Activated T-helper 1 cell treated with Interleukin-2 at 50 U/mL for 16 hours (primary cell): ENCODE results near the gene TTC33.
A peak's percentile ranks its signal among the peaks of the same experiment; 100 is the strongest.

Experiments
- DNase-seq: peaks from one replicate; pipeline ENCODE4 v3.0.0-alpha.2; 2020; ENCODE audit warnings: low read depth

TTC33 gene

GRCh38 chr5:40514976-40515375, 240.8 kb downstream of the TTC33 start:
- DNase-seq = no peak

- no peak for DNase-seq
These were observed 244.0 kb downstream of the TTC33 start for GRCh38 chr5:40511801-40512200.

GRCh38 chr5:40507095-40507494, 248.7 kb downstream of the TTC33 start:
- no peak for DNase-seq

- DNase-seq = no peak
These were observed 250.7 kb downstream of the TTC33 start for GRCh38 chr5:40505031-40505430.

- DNase-seq = no peak
These were observed 252.3 kb downstream of the TTC33 start for GRCh38 chr5:40503439-40503838.

- DNase-seq = no peak
These were observed 253.0 kb downstream of the TTC33 start for GRCh38 chr5:40502736-40503135.

GRCh38 chr5:40501711-40502444, 253.9 kb downstream of the TTC33 start:
- DNase-seq = no peak

- DNase-seq = no peak
These were observed 256.1 kb downstream of the TTC33 start for GRCh38 chr5:40499518-40500273.

- DNase-seq = no peak
These were observed 256.8 kb downstream of the TTC33 start for GRCh38 chr5:40499007-40499406.

- DNase-seq = no peak
These were observed 258.2 kb downstream of the TTC33 start for GRCh38 chr5:40497573-40497972.

GRCh38 chr5:40495237-40495635, 260.5 kb downstream of the TTC33 start:
- DNase-seq = no peak

GRCh38 chr5:40494631-40495236, 261.0 kb downstream of the TTC33 start:
- no peak for DNase-seq

GRCh38 chr5:40492056-40492455, 263.7 kb downstream of the TTC33 start:
- DNase-seq = no peak

GRCh38 chr5:40491644-40492043, 264.1 kb downstream of the TTC33 start:
- DNase-seq = no peak

GRCh38 chr5:40490464-40491111, 265.2 kb downstream of the TTC33 start:
- no peak for DNase-seq

- no peak for DNase-seq
These were observed 266.3 kb downstream of the TTC33 start for GRCh38 chr5:40489421-40489820.

GRCh38 chr5:40486437-40487275, 269.1 kb downstream of the TTC33 start:
- DNase-seq = peak; percentile 5

GRCh38 chr5:40485021-40485998, 270.5 kb downstream of the TTC33 start:
- no peak for DNase-seq

- no peak for DNase-seq
These were observed 271.3 kb downstream of the TTC33 start for GRCh38 chr5:40484495-40484894.

GRCh38 chr5:40483316-40483715, 272.4 kb downstream of the TTC33 start:
- no peak for DNase-seq
